Choroid plexus epithelial cell (primary cell): Measurements from ENCODE around the gene THEM5.

ENCODE experiments used
- DNase-seq: peaks from one replicate; pipeline ENCODE4 v3.0.0-alpha.2; 2010; ENCODE audit warnings: low read depth
- H3K4me3 ChIP-seq: 2 replicates; pipeline ENCODE4 v1.5.1; 2011; ENCODE audit warnings: low read depth, mild to moderate bottlenecking, control low read depth, low read length, moderate library complexity
- CTCF ChIP-seq: conservative IDR thresholded peaks from 2 replicates; pipeline ENCODE4 v1.5.1; 2011; ENCODE audit warnings: low read depth, mild to moderate bottlenecking, control low read depth, inconsistent platforms, low read length, moderate library complexity

The THEM5 gene

GRCh38 chr1:151829352-151830046, 24.0 kb downstream of the THEM5 start:
- H3K4me3 ChIP-seq = no peak overlapping the region
- DNase-seq = no peak
- TF ChIP-seq CTCF = no peak

- no peak for TF ChIP-seq CTCF
- H3K4me3 ChIP-seq = no peak overlapping the region
- DNase-seq = peak; percentile 28
Observed at GRCh38 chr1:151828921-151829320, 24.6 kb downstream of the THEM5 start.

- no peak overlapping the region for H3K4me3 ChIP-seq
- DNase-seq = no peak
- TF ChIP-seq CTCF = no peak
Observed at GRCh38 chr1:151827853-151828252, 25.7 kb downstream of the THEM5 start.

- no peak for TF ChIP-seq CTCF
- no peak overlapping the region for H3K4me3 ChIP-seq
- no peak for DNase-seq
Observed at GRCh38 chr1:151825751-151826660, 27.5 kb downstream of the THEM5 start.

- H3K4me3 ChIP-seq = no peak overlapping the region
- no peak for TF ChIP-seq CTCF
- no peak for DNase-seq
Observed at GRCh38 chr1:151825204-151825603, 28.3 kb downstream of the THEM5 start.

GRCh38 chr1:151823175-151823574, 30.3 kb downstream of the THEM5 start:
- no peak for TF ChIP-seq CTCF
- DNase-seq = no peak
- no peak overlapping the region for H3K4me3 ChIP-seq
